Inferior parietal cortex (tissue), 1 donor: ENCODE results near the gene GUCY1A2.
"Not testable (repeated sequence)": the region's sequence is repeated elsewhere in the genome, so short reads cannot be mapped to it uniquely, and the experiment has no call there.

ENCODE experiments used
- DNase-seq: peaks from one replicate; pipeline ENCODE4 v3.0.0-alpha.2; 2016; ENCODE audit errors: extremely low spot score

GUCY1A2 gene, protein sequence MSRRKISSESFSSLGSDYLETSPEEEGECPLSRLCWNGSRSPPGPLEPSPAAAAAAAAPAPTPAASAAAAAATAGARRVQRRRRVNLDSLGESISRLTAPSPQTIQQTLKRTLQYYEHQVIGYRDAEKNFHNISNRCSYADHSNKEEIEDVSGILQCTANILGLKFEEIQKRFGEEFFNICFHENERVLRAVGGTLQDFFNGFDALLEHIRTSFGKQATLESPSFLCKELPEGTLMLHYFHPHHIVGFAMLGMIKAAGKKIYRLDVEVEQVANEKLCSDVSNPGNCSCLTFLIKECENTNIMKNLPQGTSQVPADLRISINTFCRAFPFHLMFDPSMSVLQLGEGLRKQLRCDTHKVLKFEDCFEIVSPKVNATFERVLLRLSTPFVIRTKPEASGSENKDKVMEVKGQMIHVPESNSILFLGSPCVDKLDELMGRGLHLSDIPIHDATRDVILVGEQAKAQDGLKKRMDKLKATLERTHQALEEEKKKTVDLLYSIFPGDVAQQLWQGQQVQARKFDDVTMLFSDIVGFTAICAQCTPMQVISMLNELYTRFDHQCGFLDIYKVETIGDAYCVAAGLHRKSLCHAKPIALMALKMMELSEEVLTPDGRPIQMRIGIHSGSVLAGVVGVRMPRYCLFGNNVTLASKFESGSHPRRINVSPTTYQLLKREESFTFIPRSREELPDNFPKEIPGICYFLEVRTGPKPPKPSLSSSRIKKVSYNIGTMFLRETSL

DNA sequence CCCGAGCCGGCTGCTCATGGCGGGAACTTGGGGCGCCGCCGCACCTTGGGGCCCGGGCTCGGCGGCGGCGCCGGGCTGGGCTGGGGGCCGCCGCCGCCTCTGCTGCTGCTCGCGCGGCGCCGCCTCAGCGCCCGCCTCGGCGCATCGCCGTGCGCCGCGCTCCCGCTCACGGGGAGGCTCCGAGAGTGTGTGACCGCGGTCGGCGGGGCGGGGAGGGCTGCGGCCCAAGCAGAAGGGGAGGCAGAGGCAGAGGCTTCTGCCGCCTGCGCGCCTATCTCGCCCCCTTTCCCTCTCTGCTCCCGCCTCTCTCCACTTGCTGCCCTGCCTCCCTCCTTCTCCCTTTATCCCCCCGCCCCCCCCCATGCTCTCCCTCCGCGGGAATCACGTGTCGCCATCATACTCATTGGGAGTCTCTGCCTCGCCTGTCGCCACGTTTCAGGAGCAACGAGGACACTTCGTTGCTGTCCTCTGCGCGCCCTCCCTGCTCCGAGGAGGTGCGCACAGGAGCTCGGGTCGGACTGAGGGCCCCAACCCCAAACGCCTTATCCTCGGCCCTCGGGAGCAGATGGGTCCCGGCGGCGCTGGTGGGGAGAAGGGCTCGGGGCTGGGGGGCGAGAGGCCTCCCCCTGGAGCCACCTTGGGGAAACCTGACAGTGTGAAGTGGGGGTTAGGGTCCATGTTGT is at the start of gene GUCY1A2:
Gene GUCY1A2, minus strand, starts transcription at position 258 of the 683 bp plus-strand sequence. CDS start 421 bp downstream, outside the sequence.
- DNase-seq, result no peak

DNA sequence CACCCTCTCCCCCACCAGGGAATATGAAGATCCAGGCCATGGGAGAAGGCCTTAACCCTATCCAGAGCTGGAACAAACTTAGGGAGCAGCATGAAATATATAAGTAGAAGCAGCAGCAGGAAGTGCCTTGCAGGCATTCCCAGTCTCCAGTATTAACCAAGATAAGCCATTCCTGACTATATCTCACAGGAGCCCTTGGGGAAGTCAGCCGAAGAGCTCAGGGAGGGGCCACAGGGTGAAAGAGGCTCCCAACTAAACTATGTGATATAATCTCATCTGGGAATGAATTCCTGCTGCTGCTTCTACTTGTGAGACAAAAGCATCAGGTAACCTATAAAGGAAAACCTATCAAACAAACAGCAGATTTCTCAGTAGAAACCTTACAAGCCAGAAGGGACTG is 36.1 kb upstream of the GUCY1A2 start:
- no peak for DNase-seq

DNA sequence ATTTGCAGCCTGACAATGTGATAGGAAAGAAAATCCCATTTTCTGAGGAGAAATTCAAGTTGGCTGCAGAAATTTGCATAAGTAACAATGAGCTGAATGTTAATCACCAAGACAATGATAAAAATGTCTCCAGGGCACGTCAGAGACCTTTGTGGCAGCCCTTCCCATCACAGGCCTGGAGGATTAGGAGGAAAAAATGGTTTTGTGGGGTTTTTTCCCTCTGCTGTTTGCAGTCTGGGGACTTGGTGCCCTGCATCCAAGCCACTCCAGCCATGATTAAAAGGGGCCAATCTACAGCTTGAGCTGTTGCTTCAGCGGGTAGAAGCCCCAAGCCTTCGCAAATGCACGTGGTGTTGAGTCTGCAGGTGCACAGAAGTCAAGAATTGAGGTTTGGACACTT is 33.1 kb upstream of the GUCY1A2 start:
- not testable (repeated sequence) for DNase-seq

DNA sequence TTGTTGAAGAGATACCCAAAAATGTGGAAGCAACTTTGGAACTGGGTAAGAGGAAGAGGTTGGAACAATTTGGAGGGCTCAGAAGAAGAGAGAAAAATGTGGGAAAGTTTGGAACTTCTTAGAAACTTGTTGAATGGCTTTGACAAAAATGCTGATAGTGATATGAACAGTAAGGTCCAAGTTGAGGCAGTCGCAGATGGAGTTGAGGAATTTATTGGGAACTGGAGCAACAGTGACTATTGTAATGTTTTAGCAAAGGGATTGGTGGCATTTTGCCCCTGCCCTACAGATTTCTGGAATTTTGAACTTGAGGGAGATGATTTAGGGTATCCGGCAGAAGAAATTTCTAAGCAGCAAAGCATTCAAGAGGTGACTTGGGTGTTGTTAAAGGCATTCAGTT is 32.6 kb upstream of the GUCY1A2 start:
- not testable (repeated sequence) for DNase-seq

DNA sequence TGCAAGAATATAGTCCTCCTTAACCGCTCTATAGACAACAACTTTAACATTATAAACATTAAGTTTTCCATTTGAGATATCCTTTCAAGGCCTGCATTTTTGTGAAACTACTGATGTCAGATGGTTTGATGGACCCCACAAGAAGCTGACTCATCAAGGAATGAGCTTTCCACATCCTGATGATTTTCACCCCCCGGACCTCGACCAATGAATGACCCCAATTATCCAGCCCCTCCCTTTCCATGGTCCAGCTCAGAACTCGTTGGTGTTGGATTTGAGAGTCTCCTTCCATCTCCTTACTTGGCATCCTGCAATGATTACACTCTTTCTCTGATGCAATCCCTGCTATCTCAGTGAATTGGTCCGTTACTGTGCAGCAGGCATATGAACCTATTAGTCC is 31.8 kb upstream of the GUCY1A2 start:
- DNase-seq, result no peak

DNA sequence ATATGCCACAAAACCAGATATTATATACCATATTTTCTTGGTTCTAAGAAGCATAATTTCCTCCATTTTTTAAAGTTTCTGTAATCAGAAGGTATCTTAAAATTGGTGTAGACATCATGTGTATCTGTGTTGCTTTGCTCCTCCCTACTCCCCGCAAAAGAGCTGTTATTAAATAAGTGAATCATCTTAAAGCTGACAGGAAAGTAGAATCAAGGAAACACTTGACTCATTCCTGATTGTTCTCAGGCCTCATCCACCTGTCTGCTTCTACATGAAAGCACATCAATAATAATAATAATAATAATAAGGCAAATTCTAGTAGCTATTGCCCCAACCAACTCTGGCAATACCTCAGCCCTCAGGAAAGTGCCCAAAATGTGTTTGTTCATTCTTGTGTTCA is 26.2 kb upstream of the GUCY1A2 start:
- no peak for DNase-seq

DNA sequence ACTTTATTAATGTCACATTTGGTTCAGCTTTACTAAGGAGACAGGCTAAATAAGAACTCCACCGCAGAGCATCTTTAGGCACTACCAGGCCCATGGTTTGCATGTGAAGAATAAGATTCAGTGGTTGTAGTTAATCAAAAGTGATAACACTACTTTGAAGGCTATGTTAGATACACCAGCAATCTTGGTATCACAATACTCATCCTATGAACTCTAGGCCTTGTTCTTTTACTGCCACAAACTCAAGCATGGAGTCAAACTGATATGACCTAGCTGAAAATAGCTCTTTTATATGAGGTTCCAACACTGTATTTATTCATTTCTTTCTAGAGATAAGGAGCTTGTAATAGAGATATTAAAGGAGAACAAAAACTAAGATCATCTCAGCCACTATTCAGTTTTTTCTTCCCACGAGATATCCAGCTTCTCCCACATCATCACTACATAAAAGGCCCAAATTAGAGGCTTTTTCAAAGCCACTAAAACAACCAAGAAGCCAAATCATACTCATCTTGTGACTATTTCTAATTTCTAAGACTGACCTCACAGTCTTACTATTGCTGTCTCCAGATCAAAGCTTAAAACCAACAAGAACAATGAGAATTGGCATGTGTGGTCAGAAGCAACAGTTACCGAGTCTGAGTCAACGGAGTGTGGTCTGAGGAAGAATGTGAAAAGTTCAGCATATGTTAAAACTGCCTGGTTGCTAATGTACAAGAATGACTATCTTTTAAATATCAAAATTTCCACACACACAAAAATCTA is 25.1 kb upstream of the GUCY1A2 start:
- DNase-seq, result no peak

DNA sequence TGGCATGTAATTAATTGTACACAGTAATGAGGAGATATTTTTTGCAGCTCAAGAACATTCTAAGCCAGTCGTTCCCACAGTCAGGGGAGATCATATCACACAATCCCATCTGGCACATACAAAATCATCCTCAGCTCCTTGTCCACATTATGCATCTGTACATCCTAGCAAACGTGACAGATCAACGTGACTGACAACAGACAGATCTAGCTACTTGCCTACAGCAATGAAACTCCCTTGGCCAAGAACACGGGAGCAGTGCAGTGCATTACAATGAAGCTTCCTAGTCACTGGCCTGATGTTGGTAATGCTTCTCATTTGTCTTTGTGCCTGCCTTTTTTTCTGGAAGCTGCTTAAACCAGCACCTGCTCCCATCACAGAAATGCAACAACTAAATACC is 24.5 kb upstream of the GUCY1A2 start:
- DNase-seq, result no peak

DNA sequence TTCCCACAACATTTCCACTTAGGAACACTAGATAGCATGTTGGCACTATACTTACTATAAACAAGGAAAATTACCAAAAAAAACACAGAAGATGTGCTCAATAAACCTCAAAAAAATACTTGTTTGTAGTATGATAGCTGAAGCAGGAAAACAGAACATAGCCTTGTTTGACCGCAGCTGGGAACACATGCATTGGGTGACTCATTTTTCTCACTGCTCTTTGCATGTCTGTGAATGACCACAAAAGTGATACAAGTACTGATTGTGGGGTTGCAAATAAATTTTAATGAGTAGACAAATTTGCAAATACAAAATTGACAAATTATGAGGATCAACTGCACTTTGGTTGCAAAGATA is 22.8 kb upstream of the GUCY1A2 start:
- no peak for DNase-seq

DNA sequence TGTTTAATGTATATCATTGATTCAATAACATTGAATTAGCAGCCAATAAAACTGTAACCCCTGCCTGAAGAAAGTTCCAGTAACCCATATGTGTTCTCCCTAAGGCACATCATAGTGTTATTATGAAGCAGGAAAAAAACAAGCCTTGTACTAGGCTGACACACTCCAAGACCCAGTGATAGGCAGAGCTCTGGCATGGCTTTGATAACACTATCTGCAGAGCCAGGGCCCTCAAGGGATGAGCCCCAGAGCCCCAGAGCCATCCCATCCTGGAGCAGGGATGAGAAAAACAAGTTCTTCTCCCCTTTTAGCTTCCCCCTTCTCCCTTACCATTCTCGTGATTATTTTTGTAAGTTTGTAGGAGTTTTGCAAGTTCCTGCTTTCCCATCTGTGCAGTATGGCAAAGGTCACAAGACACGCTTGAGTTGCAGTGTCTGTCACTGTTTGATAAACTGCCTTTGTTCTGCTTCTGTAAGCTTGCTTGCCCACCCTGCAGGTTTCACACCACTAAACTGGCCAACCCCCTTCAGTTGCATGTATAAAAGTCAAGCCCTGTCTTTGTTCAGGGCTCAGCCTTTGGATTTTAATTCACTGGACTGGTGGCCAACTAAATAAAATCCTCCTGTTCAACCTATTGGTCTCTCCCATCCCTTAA is 22.3 kb upstream of the GUCY1A2 start:
- DNase-seq, result no peak

DNA sequence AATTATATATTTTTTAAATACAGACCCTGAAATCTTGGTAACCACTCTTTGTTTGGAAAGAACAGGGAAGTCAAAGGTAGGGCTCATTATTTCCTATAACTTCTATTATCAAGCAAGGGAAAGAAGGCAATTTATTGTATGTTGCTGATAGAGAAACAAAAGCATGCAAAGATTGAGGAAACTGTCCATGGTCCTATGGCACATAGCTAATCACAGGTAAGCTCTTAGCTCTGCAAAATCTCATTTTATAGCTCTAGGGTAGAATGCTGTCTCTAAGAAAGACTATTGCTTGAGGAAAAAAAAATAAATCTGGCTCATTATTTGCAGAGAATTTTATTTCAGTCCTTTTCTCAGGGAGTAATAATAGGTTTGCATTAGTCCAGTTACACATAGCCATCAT is 7.4 kb upstream of the GUCY1A2 start:
- DNase-seq, result no peak

DNA sequence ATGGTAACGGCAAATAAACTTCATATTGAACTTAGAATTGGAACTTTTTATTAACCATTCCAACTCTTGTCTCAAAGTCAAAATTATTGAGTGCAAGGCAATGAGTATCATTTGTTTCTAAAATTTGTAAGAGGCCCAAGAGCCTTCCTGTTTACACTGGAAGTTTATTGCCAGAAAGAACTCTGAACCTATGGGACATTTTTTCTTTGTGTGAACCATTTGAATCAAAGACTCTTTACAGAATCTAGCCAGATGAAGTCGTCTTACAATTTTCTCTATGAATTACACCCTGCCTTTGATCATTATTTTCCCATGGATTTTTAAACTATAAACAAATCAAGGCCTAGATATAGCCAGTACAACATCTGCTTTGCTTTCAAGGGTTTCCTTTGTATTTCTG is 2.3 kb upstream of the GUCY1A2 start:
- no peak for DNase-seq

DNA sequence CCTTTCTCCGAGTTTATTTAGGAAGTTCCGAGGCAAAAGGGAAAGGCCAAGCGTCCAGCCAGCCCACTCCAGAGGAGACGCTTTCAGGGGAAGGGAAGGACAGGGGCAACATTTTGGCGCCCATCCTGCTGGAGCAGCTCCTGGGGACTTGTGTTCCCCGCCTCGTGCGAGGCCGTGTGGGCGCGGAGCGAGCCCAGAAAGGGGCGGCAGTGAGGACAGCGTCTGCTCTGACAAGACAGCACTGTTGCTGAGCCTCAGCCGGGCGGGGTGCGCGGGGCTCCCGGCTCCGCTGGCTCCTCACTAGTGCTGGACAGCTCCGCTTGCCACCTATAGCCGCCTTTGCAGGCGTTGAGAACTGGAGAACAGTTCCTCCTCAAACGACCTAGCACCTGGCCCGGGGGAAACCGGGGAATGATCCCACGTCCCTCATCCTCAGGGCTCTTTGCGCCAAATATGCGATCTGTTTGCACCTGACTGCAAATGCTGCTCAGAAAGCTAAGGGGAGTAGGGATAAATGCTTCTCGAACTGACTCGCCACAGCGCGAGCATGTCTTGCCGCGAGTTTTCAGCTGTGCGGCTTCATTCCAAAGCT is 722 bp upstream of the GUCY1A2 start:
- no peak for DNase-seq

DNA sequence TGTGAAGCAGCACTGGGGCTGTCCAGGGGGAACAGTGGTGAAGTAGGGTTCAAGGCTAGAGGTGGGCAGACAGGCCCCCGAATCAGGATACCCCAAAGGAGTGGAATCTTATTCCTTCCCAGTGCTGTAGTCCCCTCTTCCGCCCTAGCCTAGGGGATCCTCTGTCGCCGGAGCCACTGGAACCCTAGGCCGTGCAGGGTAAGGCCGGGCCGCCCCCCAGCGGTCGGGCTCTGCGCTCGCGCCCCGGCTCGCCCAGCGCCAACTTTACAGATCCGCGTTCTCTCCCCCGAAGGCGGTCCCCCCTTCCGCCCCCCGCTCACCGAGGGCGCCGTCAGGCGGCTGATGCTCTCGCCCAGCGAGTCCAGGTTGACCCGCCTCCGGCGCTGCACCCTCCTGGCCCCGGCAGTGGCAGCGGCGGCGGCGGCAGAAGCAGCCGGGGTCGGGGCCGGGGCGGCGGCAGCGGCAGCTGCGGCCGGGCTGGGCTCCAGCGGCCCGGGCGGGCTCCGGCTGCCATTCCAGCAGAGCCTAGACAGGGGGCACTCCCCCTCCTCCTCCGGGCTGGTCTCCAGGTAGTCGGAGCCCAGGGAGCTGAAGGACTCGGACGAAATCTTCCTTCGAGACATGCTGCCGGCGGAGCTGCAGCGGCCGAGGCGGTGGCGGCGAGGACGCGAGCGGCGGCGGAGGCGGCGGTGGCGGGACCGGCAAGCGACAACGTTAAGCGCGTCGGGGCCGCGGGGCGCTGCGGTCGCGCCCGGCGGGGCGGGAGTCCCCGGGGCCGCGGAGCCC is 650 bp downstream of the GUCY1A2 start:
- no peak for DNase-seq

DNA sequence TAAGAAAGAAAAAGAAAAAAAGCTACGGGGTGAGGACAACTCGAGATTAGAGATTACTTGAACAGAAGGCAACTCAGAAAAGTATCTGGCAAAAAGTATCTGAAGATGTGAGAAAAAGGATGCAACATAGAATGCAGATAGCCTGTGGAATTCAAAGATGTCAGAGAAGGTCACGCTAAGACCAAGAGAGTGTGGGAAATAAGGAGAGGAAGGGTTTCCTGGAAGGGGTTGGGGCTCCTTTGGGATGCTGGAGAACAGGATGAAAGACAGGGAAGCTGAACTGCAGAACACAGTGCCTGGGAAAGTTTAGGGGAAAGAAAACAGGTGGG is 1.2 kb downstream of the GUCY1A2 start:
- DNase-seq, result no peak

DNA sequence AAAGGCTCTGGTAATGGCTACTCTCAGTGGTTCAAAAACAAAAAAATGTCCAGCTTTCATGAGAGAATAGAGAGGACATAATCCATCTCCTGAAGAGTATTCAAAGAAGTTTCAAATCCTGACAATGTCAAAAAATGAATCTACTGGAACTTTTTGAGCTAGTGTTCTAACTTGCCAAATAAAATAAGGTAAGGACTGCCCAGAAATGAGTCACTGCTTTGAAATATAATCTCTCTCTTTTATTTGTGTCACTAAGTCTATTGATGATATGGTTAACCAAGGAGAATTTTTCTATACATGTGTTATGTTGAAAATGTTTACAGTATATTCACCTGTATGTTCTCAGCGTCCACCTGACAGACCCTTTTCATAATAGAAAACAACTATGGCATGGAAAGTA is 3.4 kb downstream of the GUCY1A2 start:
- DNase-seq, result no peak

DNA sequence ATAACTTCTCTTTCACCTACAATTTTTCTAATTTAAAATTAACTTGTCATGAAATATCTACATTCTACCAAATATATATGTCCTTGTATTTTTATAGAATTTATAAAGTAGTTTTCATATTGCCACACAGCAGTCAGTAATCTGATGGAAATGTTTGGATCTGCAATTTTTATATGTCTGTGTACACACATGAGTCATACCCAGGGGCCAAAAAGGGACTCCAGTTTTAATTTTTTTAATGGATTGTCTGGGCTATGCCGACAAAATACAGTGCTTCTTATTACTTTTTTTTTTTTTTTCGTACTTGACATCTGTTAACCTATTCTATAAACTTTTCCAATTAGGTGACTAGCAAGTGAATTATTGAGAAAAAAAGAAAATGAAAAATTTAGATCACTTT is 6.3 kb downstream of the GUCY1A2 start:
- no peak for DNase-seq

DNA sequence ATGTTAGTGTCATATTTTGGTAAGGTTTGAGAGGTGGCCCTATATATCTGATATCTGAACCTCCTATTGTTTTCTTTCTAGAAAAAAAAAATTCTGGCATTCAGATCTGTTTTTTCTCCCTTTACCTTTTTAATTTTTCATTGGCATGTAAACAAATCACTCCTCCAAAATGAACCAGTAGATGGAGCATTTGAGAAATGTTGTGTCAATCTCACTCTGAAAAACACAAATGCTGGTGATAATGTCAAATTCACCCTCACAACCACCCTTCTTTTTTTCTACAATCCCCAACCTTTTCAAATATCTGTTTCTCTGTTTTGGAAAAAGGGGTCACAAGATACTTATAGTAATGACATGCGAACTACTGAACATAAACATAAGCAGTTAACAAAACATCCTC is 9.1 kb downstream of the GUCY1A2 start:
- no peak for DNase-seq

DNA sequence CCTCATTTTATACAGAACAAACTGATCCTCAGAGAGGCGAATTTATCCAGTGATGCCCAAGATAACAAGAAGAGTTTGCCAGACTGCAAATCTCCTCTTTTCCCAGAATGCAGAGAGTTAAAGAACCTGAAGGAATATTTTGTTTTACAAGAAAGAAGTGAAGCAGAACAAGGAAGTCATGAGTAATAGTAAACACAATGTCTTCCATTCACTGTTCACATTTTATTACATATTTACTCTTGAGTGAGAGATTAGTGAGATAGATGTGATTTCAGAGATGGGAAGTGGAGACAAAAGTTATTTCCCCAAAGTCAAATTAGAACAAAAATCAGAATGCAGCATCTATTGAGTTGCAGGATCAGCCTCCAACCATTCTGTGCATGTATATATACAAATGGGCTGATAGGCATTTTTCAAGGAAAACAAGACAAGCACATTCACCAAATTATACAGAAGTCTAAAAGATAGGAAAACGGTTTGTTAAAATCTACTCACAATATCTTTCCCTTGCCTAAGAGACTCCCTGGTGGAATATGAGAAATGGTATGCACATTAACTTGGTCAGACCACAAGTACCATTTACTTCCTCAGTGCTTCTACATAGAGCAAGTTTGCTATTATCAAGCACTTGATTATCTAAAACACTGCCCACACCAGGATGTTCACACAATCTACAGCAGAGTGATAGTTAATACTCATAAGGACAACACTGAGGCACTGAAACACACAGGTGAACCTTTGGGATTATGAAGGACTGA is 12.0 kb downstream of the GUCY1A2 start:
- DNase-seq, result no peak

DNA sequence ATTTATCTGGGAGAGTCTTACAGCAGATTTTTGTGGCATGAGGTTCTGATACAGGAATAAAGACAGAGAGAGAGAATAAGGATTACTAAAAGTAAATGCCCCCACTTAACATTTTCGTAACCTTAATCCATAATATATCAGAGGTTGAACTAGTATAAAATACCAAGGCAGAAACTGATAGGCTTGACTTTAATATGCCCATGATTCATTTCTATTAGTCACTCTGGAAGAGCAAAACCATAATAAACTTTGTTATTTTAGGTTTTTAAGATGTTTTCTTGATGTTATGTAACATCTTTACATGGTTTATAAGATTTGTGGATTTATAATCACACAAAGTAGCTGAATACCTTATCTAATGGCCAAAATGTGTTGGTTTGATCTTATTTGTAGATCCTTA is 19.1 kb downstream of the GUCY1A2 start:
- DNase-seq, result no peak
